MM.1S (cell line): Measurements from ENCODE around the gene SYNPO2.

ENCODE experiments used
- CTCF ChIP-seq: fragments of 300-600 bp; sonication (generic); IDR thresholded peaks from 2 replicates; pipeline ENCODE4 v1.5.1; 2016; ENCODE audit warnings: antibody characterized with exemption, low read length, mixed read lengths
- EZH2 ChIP-seq: fragments of 300-600 bp; sonication (generic); optimal IDR thresholded peaks from 2 replicates; pipeline ENCODE3; 2017; ENCODE audit warnings: low read depth, mild to moderate bottlenecking, antibody characterized with exemption, low read length, mixed read lengths

GRCh38 chr4:118948545-118949144 lies 60.0 kb downstream of the SYNPO2 start:
- TF ChIP-seq CTCF (no peak), EZH2 (no peak)
